GOT3 (cell line): Measurements from ENCODE around the gene CDH13.

Source experiments
- DNase-seq: peaks from one replicate; lab custom pipeline; 2025; ENCODE audit warnings: mixed read lengths; lab: John Stamatoyannopoulos, UW

Gene CDH13

DNA sequence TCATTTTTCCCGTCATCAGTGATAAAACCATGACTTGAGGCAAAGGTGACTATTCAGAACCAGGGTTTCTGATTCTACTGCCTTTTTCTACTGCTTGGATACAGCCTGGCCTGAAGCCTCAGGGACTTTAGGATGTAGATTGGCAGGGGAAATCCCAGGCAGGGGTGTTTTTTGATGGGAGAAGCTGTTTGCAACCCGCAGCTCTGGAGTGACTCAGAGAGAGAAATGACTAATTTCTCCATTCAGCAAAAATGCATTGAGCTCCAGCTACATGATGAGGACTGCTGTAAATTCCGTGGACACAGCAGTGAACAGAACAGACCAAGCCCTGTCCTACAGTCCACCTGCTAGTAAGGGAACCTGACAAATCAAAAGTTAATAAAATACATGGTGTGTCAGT lies 560.6 kb downstream of the CDH13 start:
- no peak for DNase-seq

DNA sequence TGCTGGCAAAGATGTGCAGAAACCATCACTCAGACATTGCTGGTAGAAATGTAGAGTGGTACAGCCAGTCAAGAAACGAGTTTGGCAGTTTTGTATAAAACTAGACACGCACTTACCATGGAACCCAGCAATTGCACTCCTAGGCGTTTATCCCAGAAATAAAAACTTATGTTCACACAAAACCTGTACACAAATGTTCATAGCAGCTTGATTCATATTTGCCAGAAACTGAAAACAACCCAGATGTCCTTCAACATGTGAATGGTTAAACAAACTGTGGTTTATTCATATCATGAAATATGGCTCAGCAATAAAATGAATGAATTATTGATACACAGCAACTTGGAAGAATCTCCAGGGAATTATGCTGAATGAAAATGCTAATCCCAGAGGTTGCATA lies 570.0 kb downstream of the CDH13 start:
- no peak for DNase-seq

- DNase-seq = no peak
Measured at GRCh38 chr16:83197450-83197849, 570.7 kb downstream of the CDH13 start.

DNA sequence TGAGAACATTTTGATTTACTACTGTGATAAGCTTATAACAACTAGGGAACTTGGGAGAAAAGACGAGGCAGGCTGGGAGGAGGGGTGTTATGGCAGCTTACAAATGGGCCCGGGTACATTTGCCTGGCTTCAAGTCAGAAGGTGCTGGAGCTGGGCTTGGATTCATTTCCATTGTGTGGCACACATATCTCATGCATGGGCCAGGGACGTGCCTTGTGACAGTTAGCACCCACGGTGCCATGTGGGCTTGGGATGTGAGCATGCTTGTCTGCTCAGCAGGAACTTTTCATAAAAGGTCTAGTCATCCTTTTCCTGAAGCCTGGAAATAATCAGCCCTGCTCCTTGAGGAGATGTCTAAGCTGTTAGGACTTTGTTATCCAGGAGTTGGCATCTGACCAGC lies 572.2 kb downstream of the CDH13 start:
- no peak for DNase-seq

DNA sequence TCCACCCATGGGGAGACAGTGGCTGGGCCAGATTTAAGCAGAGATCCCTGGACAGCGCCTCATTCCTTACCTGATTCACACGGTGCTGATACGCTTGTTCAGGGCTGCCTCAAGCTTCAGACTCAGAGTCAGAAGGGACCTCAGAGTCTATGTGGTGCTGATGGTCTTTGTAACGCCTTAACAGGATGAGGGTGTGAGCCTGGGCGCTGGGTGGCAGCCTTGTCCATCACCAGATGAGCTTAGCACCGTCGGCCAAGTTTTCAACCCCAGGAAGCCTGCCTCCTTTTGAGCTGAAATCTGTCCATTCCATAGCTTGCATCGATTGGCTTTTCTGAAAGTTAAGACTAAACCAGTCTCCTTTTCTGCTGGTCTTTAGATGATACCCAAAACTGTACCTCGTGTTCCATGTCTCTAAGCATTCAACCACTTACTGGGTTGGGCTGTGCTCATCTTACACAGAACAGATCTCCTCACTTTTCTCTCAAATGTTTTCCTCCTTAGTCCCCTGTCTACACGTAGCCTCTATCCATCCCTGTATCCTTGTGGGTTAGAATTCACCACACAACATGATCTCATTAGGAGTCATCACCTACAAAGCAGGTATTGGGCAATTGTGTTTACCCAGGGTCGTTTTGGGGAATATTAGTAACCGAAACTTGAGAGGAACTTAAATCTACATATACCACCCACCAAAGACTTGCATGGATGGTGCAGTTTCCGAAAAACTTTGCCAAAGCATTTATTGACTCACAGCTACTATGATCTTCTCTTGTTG lies 573.4 kb downstream of the CDH13 start:
- no peak for DNase-seq

GRCh38 chr16:83201748-83202147 lies 575.0 kb downstream of the CDH13 start:
- no peak for DNase-seq

- no peak for DNase-seq
Measured at GRCh38 chr16:83205896-83206295, 579.1 kb downstream of the CDH13 start.

DNA sequence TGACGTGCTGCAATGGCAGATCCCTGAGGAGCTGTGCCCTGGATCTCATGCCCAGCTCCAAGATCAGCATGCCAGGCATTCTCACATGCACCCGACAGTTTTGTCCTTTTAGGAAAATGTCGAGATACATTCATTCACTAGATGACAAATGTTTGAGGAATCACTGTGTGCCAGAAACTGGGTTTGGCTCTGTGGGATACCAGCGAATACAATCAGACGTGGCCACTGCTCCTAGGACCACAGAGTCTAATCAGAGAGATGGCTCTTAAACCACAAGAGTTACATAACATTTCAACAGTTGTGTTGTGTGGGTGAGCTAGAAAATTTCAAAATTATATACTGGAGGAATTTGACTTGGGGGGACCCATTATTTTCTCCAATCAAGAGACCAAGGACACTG lies 579.7 kb downstream of the CDH13 start:
- DNase-seq = no peak

GRCh38 chr16:83211711-83212110 lies 584.9 kb downstream of the CDH13 start:
- no peak for DNase-seq

GRCh38 chr16:83212301-83212841 lies 585.6 kb downstream of the CDH13 start:
- DNase-seq = no peak

DNA sequence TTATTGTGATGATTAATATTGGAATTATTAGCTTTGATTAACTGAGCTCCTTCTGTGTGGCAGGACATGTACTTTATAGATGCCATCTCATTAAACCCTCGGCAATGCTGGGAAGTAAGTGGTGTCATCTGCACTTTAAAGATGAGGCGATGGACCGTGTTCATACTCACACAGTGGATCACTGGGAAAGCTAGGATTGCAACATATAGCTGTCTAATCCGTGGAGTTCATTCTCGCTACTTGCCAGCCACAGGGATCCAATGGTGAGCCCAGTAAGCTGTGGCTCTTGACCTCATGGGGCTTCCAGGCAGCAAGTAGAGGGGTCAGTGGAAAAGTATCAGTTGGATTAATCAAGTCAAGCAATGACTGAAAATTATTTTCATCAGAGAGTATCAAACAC lies 587.9 kb downstream of the CDH13 start:
- DNase-seq = no peak

DNA sequence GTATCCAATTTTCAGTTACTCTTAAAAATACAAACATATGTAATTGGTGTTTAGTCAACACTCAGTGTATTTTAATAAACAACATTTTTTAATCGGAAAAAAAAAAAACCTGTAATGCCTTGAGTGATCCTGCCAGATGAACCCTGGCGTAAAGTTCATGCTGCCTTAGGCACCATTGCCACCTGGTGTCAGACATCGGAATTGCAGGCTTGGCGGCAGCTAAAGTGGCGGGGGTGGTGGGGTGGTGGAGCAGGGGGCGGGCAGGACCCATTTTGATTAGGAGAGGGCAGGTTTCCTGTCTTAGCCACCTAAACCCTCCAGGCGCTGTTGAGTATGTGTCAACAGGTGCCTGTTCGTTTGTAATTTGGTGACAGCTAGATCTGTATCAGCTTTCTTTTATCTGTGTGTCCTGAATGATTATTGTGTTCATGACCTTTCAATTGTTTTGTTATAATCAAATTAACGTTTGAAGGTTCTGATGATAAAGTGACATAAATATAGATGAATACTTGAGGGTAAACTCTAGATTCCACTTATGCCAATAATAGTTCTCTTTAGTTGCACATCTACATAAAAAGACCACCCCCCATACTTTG lies 588.7 kb downstream of the CDH13 start:
- DNase-seq = no peak

- no peak for DNase-seq
Measured at GRCh38 chr16:83219285-83219684, 592.5 kb downstream of the CDH13 start.

DNA sequence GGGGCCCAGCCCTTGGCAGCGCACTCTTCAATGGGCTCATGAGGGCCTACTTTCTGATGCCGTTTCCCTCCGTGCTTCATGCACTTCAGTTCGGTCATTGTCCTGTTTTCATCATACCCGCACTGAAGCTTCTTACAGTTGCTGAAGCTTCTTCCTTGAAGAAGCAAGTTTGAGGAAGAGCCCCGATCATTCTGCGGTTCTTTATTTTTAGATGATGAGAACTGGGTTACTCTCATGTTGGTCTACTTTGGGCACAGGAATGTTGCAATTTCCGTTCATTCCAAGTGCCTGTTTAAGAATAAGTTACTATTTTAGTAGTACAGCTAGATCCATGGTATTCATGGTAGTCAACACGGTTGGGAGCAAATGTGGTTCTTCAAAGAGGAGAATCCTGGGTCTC lies 593.3 kb downstream of the CDH13 start:
- no peak for DNase-seq

DNA sequence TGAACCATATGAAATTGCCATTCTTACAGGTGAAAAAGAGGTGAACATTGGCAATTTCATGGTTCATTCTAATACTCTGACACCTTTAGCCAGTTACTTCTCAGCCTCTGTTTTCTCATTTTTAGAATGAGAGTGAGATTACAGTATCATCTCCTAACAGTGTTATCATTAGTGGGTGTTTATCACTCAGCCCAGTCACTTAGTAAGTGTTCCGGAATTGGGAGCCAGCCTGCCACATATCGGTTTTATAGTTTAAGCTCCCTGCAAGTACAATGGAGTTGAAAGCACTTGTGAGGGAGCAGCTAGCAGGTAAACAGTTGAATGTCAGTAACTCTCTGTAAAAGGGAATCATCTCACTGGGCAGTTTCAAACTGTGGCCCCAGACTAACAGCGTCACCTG lies 597.9 kb downstream of the CDH13 start:
- DNase-seq = no peak

- DNase-seq = no peak
Measured at GRCh38 chr16:83227336-83227735, 600.6 kb downstream of the CDH13 start.

- DNase-seq = no peak
Measured at GRCh38 chr16:83231729-83232128, 605.0 kb downstream of the CDH13 start.

GRCh38 chr16:83233153-83233552 lies 606.4 kb downstream of the CDH13 start:
- no peak for DNase-seq

DNA sequence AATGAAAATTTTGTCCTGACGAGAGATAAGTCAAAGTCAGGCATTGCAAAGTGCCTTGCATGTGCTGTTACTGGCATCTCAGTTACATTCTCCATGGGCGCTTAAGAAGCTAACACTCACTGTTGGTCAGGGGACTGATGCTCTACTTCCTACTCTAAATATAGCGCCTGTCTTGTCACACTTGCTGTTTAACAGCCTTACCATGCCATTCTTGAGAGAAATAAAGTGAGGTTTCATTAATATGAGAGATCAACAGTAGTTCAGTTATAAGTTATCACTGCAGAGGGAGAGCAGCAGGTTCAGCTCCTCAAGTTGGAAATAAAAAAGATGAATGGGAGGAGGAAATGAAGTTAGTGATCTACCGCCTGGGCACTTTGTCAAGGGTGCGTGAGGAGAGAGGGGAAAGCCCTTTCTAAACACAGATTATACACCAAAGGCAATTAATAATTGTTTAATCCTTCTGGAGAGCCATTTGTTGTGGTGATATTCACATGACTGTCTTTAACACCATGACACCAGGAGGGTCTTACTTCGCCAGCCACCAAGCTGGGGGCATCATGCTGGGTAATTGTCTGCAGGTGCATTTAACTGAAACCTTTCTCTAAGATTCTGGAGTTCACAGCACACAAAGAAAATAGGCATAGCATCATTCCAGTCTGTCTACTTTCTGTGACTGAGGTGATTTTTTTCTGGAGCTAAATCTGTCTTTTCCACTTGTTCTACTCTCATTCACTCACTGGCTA lies 612.4 kb downstream of the CDH13 start:
- no peak for DNase-seq

DNA sequence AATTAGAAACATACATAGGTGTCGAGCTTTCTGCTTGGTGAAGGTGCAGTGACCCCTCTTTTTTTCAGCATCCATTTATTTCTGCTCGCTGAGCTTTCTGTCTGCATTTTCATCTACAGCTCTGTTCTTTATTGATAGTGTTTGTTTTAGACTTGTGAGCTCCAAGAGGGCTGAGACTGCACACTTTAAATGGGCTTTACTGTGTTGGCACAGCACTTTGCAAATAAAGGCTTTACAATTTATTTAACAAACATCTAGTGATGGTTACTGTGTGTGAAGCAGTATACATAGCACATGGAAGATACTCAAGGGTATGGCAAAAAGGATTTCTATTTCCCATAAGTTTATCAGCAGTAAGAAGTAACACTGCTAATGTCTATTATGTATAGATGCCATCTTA lies 617.3 kb downstream of the CDH13 start:
- no peak for DNase-seq

- no peak for DNase-seq
Measured at GRCh38 chr16:83245061-83245460, 618.3 kb downstream of the CDH13 start.

- DNase-seq = no peak
Measured at GRCh38 chr16:83247767-83248372, 621.1 kb downstream of the CDH13 start.
